GM21529 (cell line): ENCODE results near the gene C6orf89.
A peak's percentile ranks its signal among the peaks of the same experiment; 100 is the strongest.

Source experiments
- ATAC-seq: cut with Tn5 transposase; IDR thresholded peaks from one replicate; pipeline ENCODE4 v1.9.1; 2021; ENCODE audit not compliant: unreplicated experiment

C6orf89 gene, protein sequence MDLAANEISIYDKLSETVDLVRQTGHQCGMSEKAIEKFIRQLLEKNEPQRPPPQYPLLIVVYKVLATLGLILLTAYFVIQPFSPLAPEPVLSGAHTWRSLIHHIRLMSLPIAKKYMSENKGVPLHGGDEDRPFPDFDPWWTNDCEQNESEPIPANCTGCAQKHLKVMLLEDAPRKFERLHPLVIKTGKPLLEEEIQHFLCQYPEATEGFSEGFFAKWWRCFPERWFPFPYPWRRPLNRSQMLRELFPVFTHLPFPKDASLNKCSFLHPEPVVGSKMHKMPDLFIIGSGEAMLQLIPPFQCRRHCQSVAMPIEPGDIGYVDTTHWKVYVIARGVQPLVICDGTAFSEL

GRCh38 chr6:36885461-36886401 is at the start of gene C6orf89:
C6orf89 (plus strand) TSS chr6:36885952; CDS start chr6:36899445, 13,493 bp downstream.
- peak; percentile 99 for ATAC-seq

DNA sequence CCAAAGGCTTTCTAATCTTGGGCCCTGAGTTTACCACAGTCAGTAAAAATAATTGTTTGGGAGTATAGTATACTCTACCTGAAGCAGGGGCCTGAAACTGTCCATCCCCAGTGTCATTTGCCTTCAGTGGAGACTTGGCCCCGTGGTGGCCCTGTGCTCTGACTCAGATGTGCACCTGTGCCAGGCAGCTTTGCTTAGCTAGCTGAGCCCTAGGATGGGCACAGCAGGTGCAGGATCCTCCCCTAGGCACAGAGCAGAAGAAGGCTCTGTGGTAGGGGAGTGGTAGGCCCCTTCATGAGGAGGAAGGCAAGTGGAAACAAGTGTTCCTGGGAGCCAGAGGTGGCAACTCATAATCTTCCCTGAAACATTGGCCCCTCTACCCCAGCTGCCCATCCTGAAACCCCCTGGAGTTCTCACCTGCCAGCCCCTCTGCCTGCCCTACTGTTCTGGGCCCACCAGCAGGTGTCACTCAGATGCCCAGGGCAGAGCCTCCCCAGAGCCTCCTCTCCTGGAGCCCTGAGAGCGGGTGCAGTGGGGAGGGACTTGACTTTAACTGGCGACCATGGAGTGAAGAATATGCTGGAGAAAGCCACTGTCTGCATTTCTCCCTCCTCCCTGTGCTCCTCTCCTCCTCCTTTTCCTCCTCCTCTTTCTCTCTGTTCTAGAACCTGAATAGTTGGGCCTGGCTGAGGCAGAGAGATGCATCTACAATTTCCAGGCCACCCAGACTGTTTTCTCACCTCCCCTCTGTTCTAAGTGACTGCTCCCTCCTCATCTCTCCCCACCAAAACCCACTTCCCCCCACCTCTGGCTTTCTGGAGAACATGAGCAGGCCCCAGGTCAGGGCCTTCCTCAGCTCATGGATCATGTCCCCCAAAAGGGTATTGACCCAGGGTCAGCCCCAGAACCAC is 49.4 kb upstream of the C6orf89 start:
- no peak for ATAC-seq

GRCh38 chr6:36837022-36837339 is 48.8 kb upstream of the C6orf89 start:
- ATAC-seq = no peak

DNA sequence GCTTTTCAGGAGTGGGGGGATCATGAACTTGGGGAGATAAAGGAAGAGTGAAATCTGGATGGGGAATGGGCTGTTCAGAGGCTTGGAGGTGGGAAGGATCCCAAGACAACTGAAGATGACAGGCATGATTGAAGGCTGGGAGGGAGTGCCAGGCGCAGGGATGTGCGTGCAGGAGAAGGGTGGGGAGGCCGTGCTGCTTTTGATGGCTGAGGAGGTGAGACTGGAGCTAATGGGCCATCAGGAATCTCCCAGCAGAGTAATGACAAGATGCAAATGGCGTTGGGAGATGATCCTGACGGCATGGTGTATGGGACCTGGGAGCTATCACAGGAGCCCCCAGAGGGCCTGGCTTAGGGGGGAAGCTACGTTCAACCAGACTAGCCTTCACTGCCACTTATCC is 48.1 kb upstream of the C6orf89 start:
- ATAC-seq = no peak

GRCh38 chr6:36838896-36839748 is 46.6 kb upstream of the C6orf89 start, which contains the start of gene CPNE5:
CPNE5 (minus strand) TSS chr6:36839444; CDS start chr6:36839377, 67 bp downstream.
- ATAC-seq = no peak

GRCh38 chr6:36839749-36840431 is 45.9 kb upstream of the C6orf89 start:
- ATAC-seq = no peak

- ATAC-seq = no peak
Measured at GRCh38 chr6:36840432-36841403, 45.0 kb upstream of the C6orf89 start.

GRCh38 chr6:36841756-36842155 is 44.0 kb upstream of the C6orf89 start:
- ATAC-seq = no peak

GRCh38 chr6:36843170-36843569 is 42.6 kb upstream of the C6orf89 start:
- ATAC-seq = no peak

DNA sequence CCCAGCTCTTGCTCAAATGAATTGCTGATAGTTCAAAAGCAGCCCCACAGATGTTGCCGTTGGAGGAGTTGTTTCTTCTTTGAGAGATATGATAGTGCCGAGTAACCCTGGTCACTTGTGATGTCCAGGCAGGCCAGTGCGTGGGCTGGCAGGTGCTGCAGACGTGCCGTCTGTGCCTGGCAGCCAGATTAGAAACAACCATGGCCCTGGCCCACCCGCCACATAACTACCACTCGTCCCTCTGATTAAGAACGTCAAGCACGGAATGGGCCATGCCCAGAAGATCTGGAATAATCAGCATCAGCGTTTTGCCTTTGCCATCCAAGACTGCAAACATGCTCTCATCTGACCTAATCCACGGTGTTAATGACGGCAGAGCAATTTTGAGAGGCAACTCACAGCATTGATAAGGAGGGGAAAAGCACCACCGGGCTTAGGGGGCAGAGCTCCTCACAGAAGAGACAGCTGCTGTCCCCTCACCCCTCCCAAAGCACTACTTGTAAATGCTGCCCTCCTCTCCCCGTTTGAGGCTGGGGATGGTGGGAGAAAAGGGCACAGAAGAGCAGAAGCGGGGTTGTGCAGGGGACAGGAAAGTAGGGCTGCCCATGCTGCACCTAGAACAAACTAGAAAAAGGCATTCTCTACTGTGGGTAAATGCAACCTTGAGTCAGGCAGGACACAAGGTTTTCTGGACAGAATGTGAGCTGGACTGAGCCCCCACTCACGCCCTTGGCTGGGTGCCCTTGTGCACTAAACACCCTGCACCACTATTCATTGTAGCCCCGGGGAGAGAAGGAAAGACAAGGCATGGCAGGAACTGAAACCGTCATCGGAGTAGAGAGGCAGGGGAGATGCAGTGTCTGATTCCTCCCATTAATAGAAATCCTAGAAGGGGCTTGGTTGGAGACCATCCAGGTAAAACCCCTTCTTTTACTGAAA is 41.3 kb upstream of the C6orf89 start:
- ATAC-seq = no peak

- ATAC-seq = no peak
Measured at GRCh38 chr6:36845233-36845632, 40.5 kb upstream of the C6orf89 start.

- no peak for ATAC-seq
Measured at GRCh38 chr6:36847152-36847551, 38.6 kb upstream of the C6orf89 start.

DNA sequence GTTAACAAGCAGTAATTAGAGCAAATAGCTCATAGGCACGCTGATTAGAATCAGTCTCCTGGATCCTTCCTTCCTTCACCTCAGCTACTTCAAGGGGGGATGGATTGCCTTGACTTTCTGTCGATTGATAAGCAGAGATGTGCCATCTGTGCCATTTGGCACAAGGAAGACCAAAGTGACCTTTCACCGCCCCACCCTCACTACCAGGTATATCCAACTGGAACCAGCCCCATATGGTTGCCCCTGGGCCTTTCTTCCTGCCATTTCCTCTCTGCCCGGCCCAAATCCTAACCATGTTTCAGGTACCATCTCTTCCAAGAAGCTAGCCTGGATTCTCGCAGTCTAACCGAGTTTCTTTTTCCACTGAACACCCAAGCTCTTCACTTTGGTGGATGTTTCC is 37.8 kb upstream of the C6orf89 start:
- ATAC-seq = no peak

- ATAC-seq = no peak
Measured at GRCh38 chr6:36848658-36849441, 36.9 kb upstream of the C6orf89 start.

DNA sequence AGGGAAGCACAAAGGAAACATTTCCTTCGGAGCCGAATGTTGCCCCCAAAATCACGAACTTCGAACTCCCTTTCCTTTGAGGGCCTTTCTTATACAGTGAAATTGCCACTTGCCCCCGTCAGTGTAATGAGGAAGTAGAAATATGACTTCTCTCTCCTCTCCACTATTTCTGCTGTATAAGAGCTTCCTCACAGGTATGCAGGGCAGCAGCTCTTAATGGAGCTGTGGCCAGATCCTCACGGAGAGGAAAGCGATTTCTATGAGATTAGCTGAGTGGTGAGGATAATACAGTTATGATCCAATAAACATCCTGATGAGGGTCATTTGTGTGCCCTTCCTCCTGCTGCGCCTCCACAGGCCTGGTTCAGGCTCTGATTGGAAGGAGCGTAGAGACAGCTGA is 35.7 kb upstream of the C6orf89 start:
- no peak for ATAC-seq

DNA sequence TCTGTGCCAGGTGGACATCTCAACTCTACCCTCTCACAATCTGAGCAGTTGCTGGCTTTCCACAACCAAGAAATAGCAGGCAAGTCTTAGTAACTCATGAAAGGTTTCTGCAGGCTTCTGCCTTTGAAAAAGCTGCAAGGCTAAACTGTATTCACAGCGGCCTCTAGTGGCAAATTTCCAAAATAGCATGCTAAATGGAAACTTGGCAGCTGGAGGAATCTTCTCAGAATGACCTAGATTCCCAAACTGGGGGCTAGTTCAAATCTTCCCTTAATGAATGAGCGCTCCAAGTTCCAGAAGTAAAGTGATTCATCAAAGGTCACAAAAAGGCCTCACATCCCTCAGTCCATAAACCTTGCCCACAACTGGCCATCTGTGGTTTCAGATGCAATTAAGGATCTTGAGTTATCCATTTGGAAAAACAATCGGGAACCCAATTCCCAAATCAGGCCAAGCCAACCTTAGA is 34.6 kb upstream of the C6orf89 start:
- ATAC-seq = no peak
